ENCODE data around the gene EIF2S3.
A peak's percentile ranks its signal among the peaks of the same experiment; 100 is the strongest.
"Not testable (repeated sequence)": the region's sequence is repeated elsewhere in the genome, so short reads cannot be mapped to it uniquely, and the experiment has no call there.

EIF2S3 gene

GRCh38 chrX:24027086-24027485 lies 27.7 kb upstream of the EIF2S3 start, which contains the start of gene KLHL15:
TSS of gene KLHL15 (minus strand) at chrX:24027186. CDS start at chrX:24006693, 20,493 bp downstream.
- no peak for ATAC-seq
- Mint-ChIP-seq H3K4me3 (peak within 1 kb of the TSS; percentile 81 to 88), H3K27ac (peak within 1 kb of the TSS; percentile 96 to 98), H3K9me3 (no peaks in the 10 kb centered on the region), H3K4me1 (no peaks in the 10 kb centered on the region), H3K27me3 (no peaks in the 10 kb centered on the region)
- DNase-seq: no peak

GRCh38 chrX:24027985-24028384 lies 26.8 kb upstream of the EIF2S3 start:
- Mint-ChIP-seq H3K27me3 (no peaks in the 10 kb centered on the region), H3K4me3 (no peak overlapping the region), H3K4me1 (no peaks in the 10 kb centered on the region), H3K27ac (no peak overlapping the region), H3K9me3 (no peaks in the 10 kb centered on the region)
- no peak for DNase-seq
- ATAC-seq: no peak

GRCh38 chrX:24030597-24030996 lies 24.2 kb upstream of the EIF2S3 start:
- no peaks in the 10 kb centered on the region for H3K4me1 Mint-ChIP-seq
- H3K27me3 Mint-ChIP-seq: no peaks in the 10 kb centered on the region
- H3K9me3 Mint-ChIP-seq: no peaks in the 10 kb centered on the region
- DNase-seq (no peak), ATAC-seq (no peak)
- H3K27ac Mint-ChIP-seq: no peak overlapping the region
- H3K4me3 Mint-ChIP-seq: no peak overlapping the region

GRCh38 chrX:24034485-24034884 lies 20.3 kb upstream of the EIF2S3 start:
- H3K27ac Mint-ChIP-seq: no peak overlapping the region
- H3K4me1 Mint-ChIP-seq: no peaks in the 10 kb centered on the region
- no peak for DNase-seq
- no peaks in the 10 kb centered on the region for H3K9me3 Mint-ChIP-seq
- H3K4me3 Mint-ChIP-seq: no peak overlapping the region
- no peaks in the 10 kb centered on the region for H3K27me3 Mint-ChIP-seq
- ATAC-seq: no peak

GRCh38 chrX:24037729-24038128 lies 17.0 kb upstream of the EIF2S3 start:
- H3K4me3 Mint-ChIP-seq: no peak overlapping the region
- DNase-seq: no peak
- no peaks in the 10 kb centered on the region for H3K9me3 Mint-ChIP-seq
- H3K27me3 Mint-ChIP-seq: no peaks in the 10 kb centered on the region
- ATAC-seq: no peak
- no peaks in the 10 kb centered on the region for H3K4me1 Mint-ChIP-seq
- peak overlapping the region in 1 of 2 donors; percentile 41 for H3K27ac Mint-ChIP-seq

- H3K27ac Mint-ChIP-seq, H3K4me3 Mint-ChIP-seq, H3K4me1 Mint-ChIP-seq, DNase-seq, H3K27me3 Mint-ChIP-seq, H3K9me3 Mint-ChIP-seq, ATAC-seq: not testable (repeated sequence)
Observed at GRCh38 chrX:24046060-24046459, 8.7 kb upstream of the EIF2S3 start.

GRCh38 chrX:24049643-24050042 lies 5.1 kb upstream of the EIF2S3 start:
- H3K4me1 Mint-ChIP-seq, H3K9me3 Mint-ChIP-seq, ATAC-seq, DNase-seq, H3K4me3 Mint-ChIP-seq, H3K27me3 Mint-ChIP-seq, H3K27ac Mint-ChIP-seq: not testable (repeated sequence)

- H3K27ac Mint-ChIP-seq, H3K9me3 Mint-ChIP-seq, ATAC-seq, H3K27me3 Mint-ChIP-seq, H3K4me1 Mint-ChIP-seq, DNase-seq: not testable (repeated sequence)
- H3K4me3 Mint-ChIP-seq: peak overlapping the region; percentile 53 to 57
Observed at GRCh38 chrX:24050522-24051318, 4.0 kb upstream of the EIF2S3 start.

- Mint-ChIP-seq H3K9me3 (no peaks in the 10 kb centered on the region), H3K27ac (peak overlapping the region in 1 of 2 donors; percentile 100), H3K4me1 (peaks cover 12% of the 10 kb centered on the region), H3K27me3 (no peaks in the 10 kb centered on the region), H3K4me3 (no peak overlapping the region)
- ATAC-seq (peak; percentile 2), DNase-seq (no peak)
Observed at GRCh38 chrX:24055043-24055356, 244 bp downstream of the EIF2S3 start.

- H3K9me3 Mint-ChIP-seq: no peaks in the 10 kb centered on the region
- H3K4me3 Mint-ChIP-seq: no peak overlapping the region
- H3K27me3 Mint-ChIP-seq: no peaks in the 10 kb centered on the region
- H3K27ac Mint-ChIP-seq: no peak overlapping the region
- no peak for ATAC-seq
- H3K4me1 Mint-ChIP-seq: peaks cover 6% of the 10 kb centered on the region
- no peak for DNase-seq
Observed at GRCh38 chrX:24063488-24063887, 8.7 kb downstream of the EIF2S3 start.

GRCh38 chrX:24069877-24070276 lies 15.1 kb downstream of the EIF2S3 start:
- Mint-ChIP-seq H3K9me3 (no peaks in the 10 kb centered on the region), H3K27me3 (no peaks in the 10 kb centered on the region), H3K4me3 (no peak overlapping the region), H3K4me1 (no peaks in the 10 kb centered on the region), H3K27ac (no peak overlapping the region)
- no peak for ATAC-seq
- no peak for DNase-seq

- DNase-seq: no peak
- no peaks in the 10 kb centered on the region for H3K27me3 Mint-ChIP-seq
- no peak for ATAC-seq
- H3K4me3 Mint-ChIP-seq: no peak overlapping the region
- H3K4me1 Mint-ChIP-seq: peaks cover 20% of the 10 kb centered on the region
- no peaks in the 10 kb centered on the region for H3K9me3 Mint-ChIP-seq
- no peak overlapping the region for H3K27ac Mint-ChIP-seq
Observed at GRCh38 chrX:24079411-24079810, 24.7 kb downstream of the EIF2S3 start.

GRCh38 chrX:24080245-24080644 lies 25.5 kb downstream of the EIF2S3 start:
- DNase-seq (peak in 1 of 2 donors; percentile 10), ATAC-seq (peak; percentile 9)
- H3K4me1 Mint-ChIP-seq: peaks cover 20% of the 10 kb centered on the region
- H3K27me3 Mint-ChIP-seq, H3K9me3 Mint-ChIP-seq: not testable (repeated sequence)
- peak overlapping the region; percentile 83 to 94 for H3K27ac Mint-ChIP-seq
- peak overlapping the region; percentile 39 to 74 for H3K4me3 Mint-ChIP-seq

- Mint-ChIP-seq H3K4me1 (peaks cover 20% of the 10 kb centered on the region), H3K4me3 (peak overlapping the region; percentile 54 to 74), H3K27me3 (no peaks in the 10 kb centered on the region), H3K27ac (peak overlapping the region; percentile 83 to 94), H3K9me3 (no peaks in the 10 kb centered on the region)
- ATAC-seq (peak; percentile 85), DNase-seq (no peak)
Observed at GRCh38 chrX:24080704-24081103, 25.9 kb downstream of the EIF2S3 start.

GRCh38 chrX:24081661-24082154 lies 27.0 kb downstream of the EIF2S3 start:
- H3K27me3 Mint-ChIP-seq: no peaks in the 10 kb centered on the region
- peak overlapping the region in 1 of 2 donors; percentile 45 for H3K27ac Mint-ChIP-seq
- peak; percentile 76 for ATAC-seq
- peaks cover 20% of the 10 kb centered on the region for H3K4me1 Mint-ChIP-seq
- H3K9me3 Mint-ChIP-seq: no peaks in the 10 kb centered on the region
- peak overlapping the region in 1 of 2 donors; percentile 37 for H3K4me3 Mint-ChIP-seq
- peak; percentile 32 to 59 for DNase-seq

- Mint-ChIP-seq H3K4me1 (peaks cover 20% of the 10 kb centered on the region), H3K9me3 (no peaks in the 10 kb centered on the region), H3K27ac (no peak overlapping the region), H3K4me3 (no peak overlapping the region), H3K27me3 (no peaks in the 10 kb centered on the region)
- no peak for DNase-seq
- ATAC-seq: no peak
Observed at GRCh38 chrX:24082447-24082846, 27.7 kb downstream of the EIF2S3 start.

- no peak for ATAC-seq
- Mint-ChIP-seq H3K9me3 (no peaks in the 10 kb centered on the region), H3K27ac (no peak overlapping the region), H3K4me3 (no peak overlapping the region), H3K4me1 (peaks cover 12% of the 10 kb centered on the region), H3K27me3 (no peaks in the 10 kb centered on the region)
- DNase-seq: no peak
Observed at GRCh38 chrX:24085101-24085500, 30.3 kb downstream of the EIF2S3 start.
